GM12878 (cell line): ENCODE data around the gene DPPA3. TPM values are rescaled to one million over a fixed set of nuclear protein-coding genes. Genes with fewer than 3 reads are reported as not detected.

Source experiments
- ATAC-seq: fragments of 200-7000 bp; cut with Tn5 transposase; 3 replicates; pipeline ENCODE4 v1.9.1; 2020; ENCODE audit warnings: mild to moderate bottlenecking, moderate library complexity
- BruUV-seq: library from RNA; stranded (reverse); fragments of 400-500 nt; replicated peaks from 2 replicates; lab custom pipeline; 2021; lab: Mats Ljungman, UMichigan
- CTCF ChIA-PET: fragments of 300-600 bp; sonication (Branson Sonifier 250); formaldehyde crosslinking; extraction: SDS; loops from one replicate; lab custom pipeline; 2021; ENCODE audit warnings: inconsistent platforms; lab: Yijun Ruan, JAX
- POLR2A ChIA-PET: fragments of 350-600 bp; formaldehyde crosslinking; extraction: SDS; loops from one replicate; lab custom pipeline; 2021; ENCODE audit warnings: inconsistent platforms; lab: Charles Lee
- RAD21 ChIA-PET: fragments of 300-600 bp; sonication (Branson Sonifier 250); formaldehyde crosslinking; loops from one replicate; lab custom pipeline; 2023; ENCODE audit warnings: antibody characterized with exemption; ENCODE audit not compliant: unreplicated experiment; lab: Charles Lee
- SMC1A ChIA-PET: fragments of 300-600 bp; sonication (Branson Sonifier 250); formaldehyde crosslinking; loops from one replicate; lab custom pipeline; 2023; ENCODE audit not compliant: unreplicated experiment, uncharacterized antibody; lab: Charles Lee
- DNase-seq: peaks from one replicate; pipeline ENCODE4 v3.0.0-alpha.2; 2011; ENCODE audit warnings: low read depth, low spot score
- FAIRE-seq: peaks from 3 replicates; lab custom pipeline; 2011; peaks lifted over from hg19 to GRCh38; lab: Jason Lieb, UNC
- H2AFZ ChIP-seq: 2 replicates; pipeline ENCODE4 v1.6.0; 2011; ENCODE audit warnings: low read depth, low read length, control low read depth; ENCODE audit not compliant: control insufficient read depth
- H3K27ac ChIP-seq: 2 replicates; pipeline ENCODE4 v1.5.1; 2011; ENCODE audit warnings: control low read depth; ENCODE audit not compliant: control insufficient read depth, insufficient read depth
- H3K27me3 ChIP-seq, 2 experiments: replicated peaks in 1 of 2; 2 replicates each; pipeline versions ENCODE4 v1.6.0 to v1.6.1; 2011; ENCODE audit warnings: low read length in 1 of 2; ENCODE audit not compliant: control insufficient read depth in 2 of 2, insufficient read depth in 2 of 2
- H3K36me3 ChIP-seq, 2 experiments: 2 replicates each; pipeline ENCODE4 v1.5.1; 2011; ENCODE audit warnings: low read length in 1 of 2; ENCODE audit not compliant: control insufficient read depth in 2 of 2, insufficient read depth in 2 of 2
- H3K4me1 ChIP-seq: 2 replicates; pipeline ENCODE4 v1.6.1; 2011; ENCODE audit warnings: mild to moderate bottlenecking, low read length, moderate library complexity, mixed read lengths; ENCODE audit not compliant: control insufficient read depth, insufficient read depth
- H3K4me2 ChIP-seq: 2 replicates; pipeline ENCODE4 v1.6.0; 2011; ENCODE audit warnings: control low read depth; ENCODE audit not compliant: control insufficient read depth, insufficient read depth
- H3K4me3 ChIP-seq: fragments of 200-600 bp; sonication (generic); 2 replicates; pipeline ENCODE4 v1.5.1; 2016
- H3K79me2 ChIP-seq: 2 replicates; pipeline ENCODE4 v1.6.0; 2011; ENCODE audit warnings: low read length; ENCODE audit not compliant: control insufficient read depth, insufficient read depth
- H3K9ac ChIP-seq: 2 replicates; pipeline ENCODE4 v1.8.0; 2011; ENCODE audit warnings: low read length, control low read depth, mixed read lengths; ENCODE audit not compliant: control insufficient read depth, insufficient read depth
- H3K9me3 ChIP-seq: replicated peaks from 3 replicates; pipeline ENCODE4 v1.5.1; 2011; ENCODE audit warnings: mild to moderate bottlenecking, low read length; ENCODE audit not compliant: control insufficient read depth, insufficient read depth
- H4K20me1 ChIP-seq: 2 replicates; pipeline ENCODE4 v1.6.0; 2011; ENCODE audit not compliant: control insufficient read depth, insufficient read depth
- ASH2L ChIP-seq: fragments of 300-600, 200-600 bp; sonication (generic); IDR thresholded peaks from 2 replicates; pipeline ENCODE4 v1.6.1; 2017; ENCODE audit warnings: low read depth, mild to moderate bottlenecking, borderline replicate concordance
- CEBPB ChIP-seq, 2 experiments: fragments of 150-350 bp in 1 of 2; IDR thresholded peaks; 2 replicates each; pipeline ENCODE4 v1.6.1; 2012 to 2014; ENCODE audit warnings: low read depth in 2 of 2, low read length in 2 of 2, borderline replicate concordance in 1 of 2, inconsistent platforms in 1 of 2
- CHD2 ChIP-seq: IDR thresholded peaks from 2 replicates; pipeline ENCODE4 v1.6.1; 2011; ENCODE audit warnings: low read depth, low read length, improper control_type of control experiment, borderline replicate concordance
- CREB1 ChIP-seq: IDR thresholded peaks from 2 replicates; pipeline ENCODE4 v1.6.1; 2012; ENCODE audit warnings: low read depth, mild to moderate bottlenecking, inconsistent platforms
- POLR2A ChIP-seq: IDR thresholded peaks from 2 replicates; pipeline ENCODE4 v1.6.1; 2011; ENCODE audit warnings: low read depth, mild to moderate bottlenecking, low read length
- RELA ChIP-seq: fragments of 450-650 bp; IDR thresholded peaks from 2 replicates; pipeline ENCODE4 v1.8.0; 2014; ENCODE audit warnings: borderline replicate concordance; ENCODE audit not compliant: partially characterized antibody
- RFX5 ChIP-seq: IDR thresholded peaks from 2 replicates; pipeline ENCODE4 v1.6.1; 2011; ENCODE audit warnings: low read depth, low read length, improper control_type of control experiment
- RUNX3 ChIP-seq: IDR thresholded peaks from 2 replicates; pipeline ENCODE4 v1.6.1; 2012; ENCODE audit warnings: low read length, inconsistent platforms
- SIN3A ChIP-seq: IDR thresholded peaks from 2 replicates; pipeline ENCODE4 v1.6.1; 2012; ENCODE audit warnings: low read depth, low read length, improper control_type of control experiment
- SMAD5 ChIP-seq: IDR thresholded peaks from 2 replicates; pipeline ENCODE4 v1.6.1; 2016; ENCODE audit warnings: antibody characterized with exemption, low read depth
- ZZZ3 ChIP-seq: IDR thresholded peaks from 2 replicates; pipeline ENCODE4 v1.6.1; 2011; ENCODE audit warnings: low read depth; ENCODE audit not compliant: control insufficient read depth, insufficient read length
- WGBS: methylation state at CpG from one replicate; pipeline ENCODE4 v1.1.6; 2016; ENCODE audit warnings: low lambda C conversion rate; ENCODE audit not compliant: insufficient replicate concordance, insufficient coverage; ENCODE audit errors: missing lambda C conversion rate; 5-methylcytosine and 5-hydroxymethylcytosine counted together
- in situ Hi-C: fragments of 300-500 bp; cut with MboI; formaldehyde crosslinking; loops from 9 replicates; pipeline ENCODE4 v1.14.3; 2018; ENCODE audit warnings: mixed read lengths
- intact Hi-C: fragments of 100-400 bp; cut with micrococcal nuclease; formaldehyde crosslinking; loops from one replicate; pipeline ENCODE4 v1.14.2; 2022; ENCODE audit not compliant: unreplicated experiment
- polyA plus RNA-seq, 11 experiments: library from polyadenylated mRNA; depleted of rRNA in 4 of 11; unstranded in 6 of 11; stranded (reverse) in 5 of 11; fragments of >200 nt; fragmentation: Nextera tagmentation in 4 of 11; fragmentation: Illumina TruSeq in 1 of 11; extraction: Ambion mirVana in 4 of 11; extraction: Trizol in 1 of 11; gene quantifications; 1 replicate in 1 of 11; 2 replicates in 10 of 11; pipeline versions ENCODE4 v1.2.1 to v1.2.3, GENCODE V29; 2011 to 2016; ENCODE audit warnings: inconsistent platforms in 2 of 11, missing spikeins in 2 of 11, low read depth in 1 of 11
- total RNA-seq, 4 experiments: library from RNA; depleted of rRNA in 3 of 4; stranded (reverse); fragments of >200 nt in 3 of 4; fragmentation: Illumina TruSeq in 1 of 4; extraction: Trizol in 1 of 4; gene quantifications; 2 replicates each; pipeline versions ENCODE4 v1.2.1 to v1.2.3, GENCODE V29; 2013 to 2021
- TF ChIP-seq, protein P1 (sequence below): IDR thresholded peaks from 2 replicates; pipeline ENCODE4 v1.6.1; 2011; ENCODE audit warnings: low read depth, low read length, improper control_type of control experiment, borderline replicate concordance
- TF ChIP-seq, protein P2 (sequence below): fragments of 450-650 bp; IDR thresholded peaks from 2 replicates; pipeline ENCODE4 v1.6.1; 2017; ENCODE audit warnings: mild to moderate bottlenecking, moderate library complexity
- TF ChIP-seq, protein P3 (sequence below): IDR thresholded peaks from 2 replicates; pipeline ENCODE4 v1.6.1; 2011; ENCODE audit warnings: mild to moderate bottlenecking, low read depth, low read length, moderate library complexity; ENCODE audit not compliant: insufficient replicate concordance
- TF ChIP-seq, protein P4 (sequence below): IDR thresholded peaks from 2 replicates; pipeline ENCODE4 v1.6.1; 2012; ENCODE audit warnings: low read depth, low read length, improper control_type of control experiment

Gene DPPA3
- total and polyA plus RNA-seq, 10 of the 15 experiments (the other 5 are each of a cell fraction or from before 2014, with no cell fraction given) = 0.05 TPM; not detected in 9

DNA sequence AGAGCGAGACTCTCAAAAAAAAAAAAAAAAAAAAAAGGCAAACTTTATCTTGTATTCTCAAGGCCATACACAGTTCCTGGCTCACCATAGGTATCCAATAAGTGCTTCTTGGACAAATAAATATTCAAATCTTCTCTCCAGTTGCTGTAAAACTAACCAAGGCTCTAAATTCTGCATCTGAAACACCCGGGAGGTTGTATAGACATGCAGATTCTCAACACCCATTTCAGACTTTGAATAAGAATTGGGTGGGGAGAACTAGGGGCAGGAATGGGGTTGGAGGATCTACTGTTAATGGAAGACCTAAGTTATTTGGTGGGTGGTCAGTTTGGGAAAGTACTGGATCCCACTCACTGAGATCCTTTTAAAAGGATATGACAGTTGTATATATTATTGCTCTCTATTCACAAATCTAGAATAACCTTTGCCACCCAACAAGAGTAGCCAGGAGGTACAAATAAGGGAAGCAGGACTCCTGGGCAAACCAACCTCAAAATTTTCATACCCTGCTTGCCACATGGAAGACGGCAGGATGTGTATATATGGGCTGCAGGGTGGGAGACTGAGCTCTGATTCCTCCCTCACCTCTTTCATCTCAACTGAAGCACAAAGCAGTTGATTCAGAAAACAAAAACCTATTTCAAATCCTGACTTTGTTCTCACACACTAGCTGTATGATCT, 16.5 kb upstream of the DPPA3 start:
- no peak overlapping the region for H3K9ac ChIP-seq
- in situ Hi-C loops = no loop called here

More for the DNA sequence above, 16.5 kb upstream of the DPPA3 start:
- Histone ChIP-seq H3K36me3 (no peaks in the 10 kb centered on the region), H3K27me3 (no peaks in the 10 kb centered on the region), H3K4me2 (no peak overlapping the region), H4K20me1 (no peaks in the 10 kb centered on the region), H3K4me3 (no peak overlapping the region), H3K79me2 (no peaks in the 10 kb centered on the region), H3K4me1 (no peaks in the 10 kb centered on the region), H2AFZ (no peak overlapping the region), H3K27ac (no peak overlapping the region), H3K9me3 (no peaks in the 10 kb centered on the region)
- no peak for DNase-seq
- intact Hi-C loops = no loop called here
- ChIA-PET CTCF (no interaction called here), RAD21 (no interaction called here), POLR2A (interaction anchor here (0.6 kb wide), 1 partner anchor 9 kb away, joined by 3 read pairs; no protein-coding TSS in a partner anchor), SMC1A (no interaction called here)
- BruUV-seq = no TSS peak
- FAIRE-seq = no peak
- no peak for ATAC-seq
- 58% methylated on average over 3 of the region's 3 CpGs for WGBS
- no peak for TF ChIP-seq ASH2L
- no peak for TF ChIP-seq SIN3A
- no peak for TF ChIP-seq SMAD5
- no peak for TF ChIP-seq RUNX3
- TF ChIP-seq CEBPB (IDR thresholded peaks at IDR 0.05; ENCODE audit: borderline replicate concordance in 1 of 2, low read depth in 2 of 2, low read length in 2 of 2) = no peak
- TF ChIP-seq POLR2A = no peak
- TF ChIP-seq, protein P1, sequence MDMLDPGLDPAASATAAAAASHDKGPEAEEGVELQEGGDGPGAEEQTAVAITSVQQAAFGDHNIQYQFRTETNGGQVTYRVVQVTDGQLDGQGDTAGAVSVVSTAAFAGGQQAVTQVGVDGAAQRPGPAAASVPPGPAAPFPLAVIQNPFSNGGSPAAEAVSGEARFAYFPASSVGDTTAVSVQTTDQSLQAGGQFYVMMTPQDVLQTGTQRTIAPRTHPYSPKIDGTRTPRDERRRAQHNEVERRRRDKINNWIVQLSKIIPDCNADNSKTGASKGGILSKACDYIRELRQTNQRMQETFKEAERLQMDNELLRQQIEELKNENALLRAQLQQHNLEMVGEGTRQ = no peak
- no peak for TF ChIP-seq RELA
- no peak for TF ChIP-seq ZZZ3
- no peak for TF ChIP-seq CREB1
- TF ChIP-seq, protein P2, sequence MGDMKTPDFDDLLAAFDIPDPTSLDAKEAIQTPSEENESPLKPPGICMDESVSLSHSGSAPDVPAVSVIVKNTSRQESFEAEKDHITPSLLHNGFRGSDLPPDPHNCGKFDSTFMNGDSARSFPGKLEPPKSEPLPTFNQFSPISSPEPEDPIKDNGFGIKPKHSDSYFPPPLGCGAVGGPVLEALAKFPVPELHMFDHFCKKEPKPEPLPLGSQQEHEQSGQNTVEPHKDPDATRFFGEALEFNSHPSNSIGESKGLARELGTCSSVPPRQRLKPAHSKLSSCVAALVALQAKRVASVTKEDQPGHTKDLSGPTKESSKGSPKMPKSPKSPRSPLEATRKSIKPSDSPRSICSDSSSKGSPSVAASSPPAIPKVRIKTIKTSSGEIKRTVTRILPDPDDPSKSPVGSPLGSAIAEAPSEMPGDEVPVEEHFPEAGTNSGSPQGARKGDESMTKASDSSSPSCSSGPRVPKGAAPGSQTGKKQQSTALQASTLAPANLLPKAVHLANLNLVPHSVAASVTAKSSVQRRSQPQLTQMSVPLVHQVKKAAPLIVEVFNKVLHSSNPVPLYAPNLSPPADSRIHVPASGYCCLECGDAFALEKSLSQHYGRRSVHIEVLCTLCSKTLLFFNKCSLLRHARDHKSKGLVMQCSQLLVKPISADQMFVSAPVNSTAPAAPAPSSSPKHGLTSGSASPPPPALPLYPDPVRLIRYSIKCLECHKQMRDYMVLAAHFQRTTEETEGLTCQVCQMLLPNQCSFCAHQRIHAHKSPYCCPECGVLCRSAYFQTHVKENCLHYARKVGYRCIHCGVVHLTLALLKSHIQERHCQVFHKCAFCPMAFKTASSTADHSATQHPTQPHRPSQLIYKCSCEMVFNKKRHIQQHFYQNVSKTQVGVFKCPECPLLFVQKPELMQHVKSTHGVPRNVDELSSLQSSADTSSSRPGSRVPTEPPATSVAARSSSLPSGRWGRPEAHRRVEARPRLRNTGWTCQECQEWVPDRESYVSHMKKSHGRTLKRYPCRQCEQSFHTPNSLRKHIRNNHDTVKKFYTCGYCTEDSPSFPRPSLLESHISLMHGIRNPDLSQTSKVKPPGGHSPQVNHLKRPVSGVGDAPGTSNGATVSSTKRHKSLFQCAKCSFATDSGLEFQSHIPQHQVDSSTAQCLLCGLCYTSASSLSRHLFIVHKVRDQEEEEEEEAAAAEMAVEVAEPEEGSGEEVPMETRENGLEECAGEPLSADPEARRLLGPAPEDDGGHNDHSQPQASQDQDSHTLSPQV = no peak
- TF ChIP-seq CHD2 = no peak
- TF ChIP-seq, protein P3, sequence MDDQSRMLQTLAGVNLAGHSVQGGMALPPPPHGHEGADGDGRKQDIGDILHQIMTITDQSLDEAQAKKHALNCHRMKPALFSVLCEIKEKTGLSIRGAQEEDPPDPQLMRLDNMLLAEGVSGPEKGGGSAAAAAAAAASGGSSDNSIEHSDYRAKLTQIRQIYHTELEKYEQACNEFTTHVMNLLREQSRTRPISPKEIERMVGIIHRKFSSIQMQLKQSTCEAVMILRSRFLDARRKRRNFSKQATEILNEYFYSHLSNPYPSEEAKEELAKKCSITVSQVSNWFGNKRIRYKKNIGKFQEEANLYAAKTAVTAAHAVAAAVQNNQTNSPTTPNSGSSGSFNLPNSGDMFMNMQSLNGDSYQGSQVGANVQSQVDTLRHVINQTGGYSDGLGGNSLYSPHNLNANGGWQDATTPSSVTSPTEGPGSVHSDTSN = no peak
- no peak for TF ChIP-seq RFX5
- TF ChIP-seq, protein P4, sequence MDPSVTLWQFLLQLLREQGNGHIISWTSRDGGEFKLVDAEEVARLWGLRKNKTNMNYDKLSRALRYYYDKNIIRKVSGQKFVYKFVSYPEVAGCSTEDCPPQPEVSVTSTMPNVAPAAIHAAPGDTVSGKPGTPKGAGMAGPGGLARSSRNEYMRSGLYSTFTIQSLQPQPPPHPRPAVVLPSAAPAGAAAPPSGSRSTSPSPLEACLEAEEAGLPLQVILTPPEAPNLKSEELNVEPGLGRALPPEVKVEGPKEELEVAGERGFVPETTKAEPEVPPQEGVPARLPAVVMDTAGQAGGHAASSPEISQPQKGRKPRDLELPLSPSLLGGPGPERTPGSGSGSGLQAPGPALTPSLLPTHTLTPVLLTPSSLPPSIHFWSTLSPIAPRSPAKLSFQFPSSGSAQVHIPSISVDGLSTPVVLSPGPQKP = no peak
